ENCODE data around the gene CCDC148. TPM values are rescaled to one million over a fixed set of nuclear protein-coding genes. Genes with fewer than 3 reads are reported as not detected.
"Not testable (repeated sequence)": the region's sequence is repeated elsewhere in the genome, so short reads cannot be mapped to it uniquely, and the experiment has no call there.

Gene CCDC148
- total and polyA plus RNA-seq, 3 donors from 2014 or later: 2.3 to 5.7 (median 5.0) TPM

DNA sequence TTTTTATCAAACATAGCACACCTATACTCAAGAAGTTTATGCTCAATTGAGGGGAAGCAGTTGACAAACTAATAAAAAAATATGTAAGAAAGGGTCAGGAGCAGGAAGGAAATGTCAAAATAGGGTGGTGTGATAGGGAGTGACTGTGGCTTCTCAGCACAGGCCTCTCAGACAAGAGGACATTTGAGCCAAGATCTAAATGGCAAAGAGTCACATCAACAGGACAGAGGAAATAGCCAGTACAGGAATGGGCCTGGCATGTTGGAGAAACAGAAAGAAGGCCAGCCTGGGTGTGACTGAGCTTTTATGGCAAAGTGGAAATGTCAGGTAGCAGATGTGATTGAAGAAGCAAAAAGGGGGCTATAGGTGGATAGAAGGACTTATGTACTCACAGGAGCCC lies 117.0 kb downstream of the CCDC148 start:
- Histone ChIP-seq H3K4me1 (no peaks in the 10 kb centered on the region), H3K27ac (no peak overlapping the region), H3K36me3 (ENCODE audit: low read depth, missing control alignments) (no peaks in the 10 kb centered on the region), H3K27me3 (no peaks in the 10 kb centered on the region), H3K4me3 (no peak overlapping the region), H3K9me3 (no peaks in the 10 kb centered on the region)
- DNase-seq: no peak
- TF ChIP-seq, protein P1, sequence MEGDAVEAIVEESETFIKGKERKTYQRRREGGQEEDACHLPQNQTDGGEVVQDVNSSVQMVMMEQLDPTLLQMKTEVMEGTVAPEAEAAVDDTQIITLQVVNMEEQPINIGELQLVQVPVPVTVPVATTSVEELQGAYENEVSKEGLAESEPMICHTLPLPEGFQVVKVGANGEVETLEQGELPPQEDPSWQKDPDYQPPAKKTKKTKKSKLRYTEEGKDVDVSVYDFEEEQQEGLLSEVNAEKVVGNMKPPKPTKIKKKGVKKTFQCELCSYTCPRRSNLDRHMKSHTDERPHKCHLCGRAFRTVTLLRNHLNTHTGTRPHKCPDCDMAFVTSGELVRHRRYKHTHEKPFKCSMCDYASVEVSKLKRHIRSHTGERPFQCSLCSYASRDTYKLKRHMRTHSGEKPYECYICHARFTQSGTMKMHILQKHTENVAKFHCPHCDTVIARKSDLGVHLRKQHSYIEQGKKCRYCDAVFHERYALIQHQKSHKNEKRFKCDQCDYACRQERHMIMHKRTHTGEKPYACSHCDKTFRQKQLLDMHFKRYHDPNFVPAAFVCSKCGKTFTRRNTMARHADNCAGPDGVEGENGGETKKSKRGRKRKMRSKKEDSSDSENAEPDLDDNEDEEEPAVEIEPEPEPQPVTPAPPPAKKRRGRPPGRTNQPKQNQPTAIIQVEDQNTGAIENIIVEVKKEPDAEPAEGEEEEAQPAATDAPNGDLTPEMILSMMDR (IDR thresholded peaks at IDR 0.05): no peak
- no peak for TF ChIP-seq POLR2A (IDR thresholded peaks at IDR 0.05)
- intact Hi-C loops (cut with DNase I; ENCODE audit: low total_unique reads): no loop called here

DNA sequence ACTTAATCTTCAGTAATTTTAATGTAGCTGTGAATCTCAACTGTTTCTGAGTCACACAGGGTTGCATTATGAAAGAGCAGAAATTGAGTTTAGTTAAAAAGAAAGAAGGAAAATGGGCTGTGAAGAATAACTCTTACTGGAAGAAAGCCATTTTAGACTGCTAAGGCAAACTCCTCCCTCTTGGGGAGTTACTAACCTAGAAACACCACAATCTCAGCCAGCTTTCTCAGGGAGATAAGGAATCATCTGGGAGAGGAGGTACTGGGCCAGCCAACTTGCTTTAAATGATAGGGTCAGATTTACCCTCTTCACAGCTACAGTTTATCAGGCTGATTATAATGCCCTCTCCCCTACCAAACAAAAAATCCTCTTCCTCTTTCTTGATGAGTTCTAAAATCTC lies 119.5 kb downstream of the CCDC148 start:
- intact Hi-C loops (cut with DNase I; ENCODE audit: low total_unique reads): no loop called here

DNA sequence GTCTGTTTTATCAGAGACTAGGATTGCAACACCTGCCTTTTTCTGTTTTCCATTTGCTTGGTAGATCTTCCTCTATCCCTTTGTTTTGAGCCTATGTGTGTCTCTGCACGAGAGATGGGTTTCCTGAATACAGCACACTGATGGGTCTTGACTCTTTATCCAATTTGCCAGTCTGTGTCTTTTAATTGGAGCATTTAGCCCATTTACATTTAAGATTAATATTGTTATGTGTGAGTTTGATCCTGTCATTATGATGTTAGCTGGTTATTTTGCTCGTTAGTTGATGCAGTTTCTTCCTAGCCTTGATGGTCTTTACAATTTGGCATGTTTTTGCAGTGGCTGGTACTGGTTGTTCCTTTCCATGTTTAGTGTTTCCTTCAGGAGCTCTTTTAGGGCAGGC lies 124.8 kb downstream of the CCDC148 start:
- H3K4me1 ChIP-seq; intact Hi-C loops (cut with DNase I; ENCODE audit: low total_unique reads); H3K36me3 ChIP-seq (ENCODE audit: low read depth, missing control alignments); DNase-seq; H3K27ac ChIP-seq; H3K4me3 ChIP-seq; H3K27me3 ChIP-seq; H3K9me3 ChIP-seq: not testable (repeated sequence)
- 87 to 100% methylated on average over 2 of the region's 2 CpGs for WGBS, 2 donors

More for the DNA sequence above, 119.5 kb downstream of the CCDC148 start:
- TF ChIP-seq, protein P1 (IDR thresholded peaks at IDR 0.05): no peak
- TF ChIP-seq POLR2A (IDR thresholded peaks at IDR 0.05): no peak
- Histone ChIP-seq H3K27ac (no peak overlapping the region), H3K9me3 (no peaks in the 10 kb centered on the region), H3K27me3 (no peaks in the 10 kb centered on the region), H3K4me1 (no peaks in the 10 kb centered on the region), H3K4me3 (no peak overlapping the region), H3K36me3 (ENCODE audit: low read depth, missing control alignments) (no peaks in the 10 kb centered on the region)
- no peak for DNase-seq

DNA sequence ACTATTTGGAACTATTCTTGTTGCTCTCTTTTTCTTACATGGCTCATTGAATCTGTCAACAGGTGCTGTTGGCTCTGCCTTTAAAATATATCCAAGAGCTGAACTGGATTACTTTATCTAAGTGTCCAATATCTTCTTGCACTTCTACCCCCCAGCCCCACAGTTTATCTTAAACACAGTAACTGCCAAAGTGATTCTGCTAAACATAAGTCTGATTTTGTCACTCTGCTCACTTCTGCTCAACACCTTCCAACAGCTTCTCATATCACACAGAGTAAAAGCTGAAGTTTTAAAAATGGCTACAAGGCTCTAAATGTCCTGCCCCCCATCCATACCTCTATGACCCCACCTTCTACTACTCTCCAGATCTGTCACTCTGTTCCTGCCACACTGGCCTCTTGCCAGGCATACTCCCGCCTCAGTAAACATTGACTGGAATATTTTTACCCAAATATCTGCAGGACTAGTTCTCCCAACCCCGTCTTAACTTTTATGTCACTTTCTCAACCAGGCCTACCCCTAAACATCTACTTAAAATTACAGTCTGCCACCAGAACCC lies 130.7 kb downstream of the CCDC148 start:
- Histone ChIP-seq H3K36me3 (ENCODE audit: low read depth, missing control alignments) (no peaks in the 10 kb centered on the region), H3K27me3 (no peaks in the 10 kb centered on the region), H3K4me3 (no peak overlapping the region), H3K4me1 (no peaks in the 10 kb centered on the region), H3K27ac (no peak overlapping the region), H3K9me3 (no peaks in the 10 kb centered on the region)
- intact Hi-C loops (cut with DNase I; ENCODE audit: low total_unique reads): no loop called here
- WGBS, 2 donors: 82 to 91% methylated on average over 2 of the region's 2 CpGs
- no peak for DNase-seq
- no peak for TF ChIP-seq POLR2A (IDR thresholded peaks at IDR 0.05)
- TF ChIP-seq, protein P1 (IDR thresholded peaks at IDR 0.05): no peak

DNA sequence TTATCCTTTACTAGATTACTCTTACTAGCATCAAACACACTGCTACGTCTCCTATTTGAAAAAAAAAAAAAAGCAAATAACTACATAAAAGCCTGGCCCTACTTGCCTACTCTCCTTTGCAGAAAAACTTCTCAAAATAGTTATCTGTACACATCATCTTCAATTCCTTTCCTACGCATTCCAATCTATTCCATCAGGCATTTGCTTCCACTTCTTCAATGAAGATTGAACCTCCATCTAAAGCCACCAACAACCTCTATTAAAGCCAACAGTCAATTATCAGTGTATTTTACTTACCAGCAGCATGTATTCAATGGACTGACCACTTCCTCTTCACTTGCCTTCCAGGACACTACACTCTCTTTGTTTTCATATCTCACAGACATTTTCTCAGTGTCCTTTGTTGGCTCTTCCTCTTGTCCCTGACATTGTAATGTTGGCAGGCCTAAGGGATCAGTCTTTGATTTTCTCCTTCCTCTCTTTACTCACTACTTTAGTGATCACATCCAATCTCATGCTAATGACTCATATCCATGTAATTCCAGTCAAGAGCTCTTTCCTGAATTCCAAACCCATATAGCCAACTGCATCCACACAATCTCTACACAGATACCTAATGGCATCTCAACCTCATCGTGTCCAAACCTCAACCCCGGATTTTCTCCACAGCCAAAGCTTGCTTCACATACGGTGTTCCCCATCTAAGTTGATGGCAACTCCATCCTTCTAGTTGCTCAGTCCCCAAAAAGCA lies 131.3 kb downstream of the CCDC148 start:
- 93 to 98% methylated on average over 5 of the region's 5 CpGs for WGBS, 2 donors
- H3K9me3 ChIP-seq: no peaks in the 10 kb centered on the region
- intact Hi-C loops (cut with DNase I; ENCODE audit: low total_unique reads): no loop called here

More for the DNA sequence above, 131.3 kb downstream of the CCDC148 start:
- DNase-seq: no peak
- Histone ChIP-seq H3K36me3 (ENCODE audit: low read depth, missing control alignments) (no peaks in the 10 kb centered on the region), H3K4me1 (no peaks in the 10 kb centered on the region), H3K4me3 (no peak overlapping the region), H3K27ac (no peak overlapping the region), H3K27me3 (no peaks in the 10 kb centered on the region)
- TF ChIP-seq, protein P1 (IDR thresholded peaks at IDR 0.05): no peak
- no peak for TF ChIP-seq POLR2A (IDR thresholded peaks at IDR 0.05)

All from testis (tissue), 3 donors.